ENCODE measurements around the gene TARDBP. TPM values are rescaled to one million over a fixed set of nuclear protein-coding genes. Genes with fewer than 3 reads are reported as not detected.

TARDBP gene
- total and polyA plus RNA-seq, 2 experiments from 2014 or later: 204 to 313 TPM

- Histone ChIP-seq H3K79me2 (replicated peaks; ENCODE audit: insufficient read depth) (no peaks in the 10 kb centered on the region), H3K36me3 (ENCODE audit: insufficient read depth) (no peaks in the 10 kb centered on the region), H3F3A (replicated peaks; ENCODE audit: low read depth) (peaks cover 8% of the 10 kb centered on the region), H3K4me1 (ENCODE audit: insufficient read depth) (peaks cover 10% of the 10 kb centered on the region), H3K27ac (ENCODE audit: low read depth) (no peak overlapping the region), H3K4me2 (no peak overlapping the region), H3K4me3 (no peak overlapping the region), H3K9me2 (ENCODE audit: insufficient read depth) (no peaks in the 10 kb centered on the region), H3K27me3 (ENCODE audit: insufficient read depth) (no peaks in the 10 kb centered on the region), H4K20me1 (replicated peaks; ENCODE audit: insufficient read depth) (no peaks in the 10 kb centered on the region), H2AFZ (no peak overlapping the region)
- TF ChIP-seq JUNB (IDR thresholded peaks at IDR 0.05; ENCODE audit: unreplicated experiment) (no peak), ZNF331 (CRISPR knock-in tag; IDR thresholded peaks at IDR 0.05; ENCODE audit: low read depth) (no peak), POLR2AphosphoS5 (IDR thresholded peaks at IDR 0.05; ENCODE audit: low read depth) (no peak), ETS1 (IDR thresholded peaks at IDR 0.05) (no peak), ZNF114 (CRISPR knock-in tag; IDR thresholded peaks at IDR 0.05) (no peak), EZH2phosphoT487 (IDR thresholded peaks at IDR 0.05; ENCODE audit: unreplicated experiment) (no peak), STAT1 (IDR thresholded peaks at IDR 0.05; ENCODE audit: unreplicated experiment) (no peak), EZH2 (IDR thresholded peaks at IDR 0.05; ENCODE audit: low read depth, unreplicated experiment) (no peak), CREB1 (CRISPR knock-in tag; IDR thresholded peaks at IDR 0.05; ENCODE audit: low read depth) (no peak), NANOG (IDR thresholded peaks at IDR 0.05; ENCODE audit: borderline replicate concordance) (no peak)
- TF ChIP-seq, protein P1, sequence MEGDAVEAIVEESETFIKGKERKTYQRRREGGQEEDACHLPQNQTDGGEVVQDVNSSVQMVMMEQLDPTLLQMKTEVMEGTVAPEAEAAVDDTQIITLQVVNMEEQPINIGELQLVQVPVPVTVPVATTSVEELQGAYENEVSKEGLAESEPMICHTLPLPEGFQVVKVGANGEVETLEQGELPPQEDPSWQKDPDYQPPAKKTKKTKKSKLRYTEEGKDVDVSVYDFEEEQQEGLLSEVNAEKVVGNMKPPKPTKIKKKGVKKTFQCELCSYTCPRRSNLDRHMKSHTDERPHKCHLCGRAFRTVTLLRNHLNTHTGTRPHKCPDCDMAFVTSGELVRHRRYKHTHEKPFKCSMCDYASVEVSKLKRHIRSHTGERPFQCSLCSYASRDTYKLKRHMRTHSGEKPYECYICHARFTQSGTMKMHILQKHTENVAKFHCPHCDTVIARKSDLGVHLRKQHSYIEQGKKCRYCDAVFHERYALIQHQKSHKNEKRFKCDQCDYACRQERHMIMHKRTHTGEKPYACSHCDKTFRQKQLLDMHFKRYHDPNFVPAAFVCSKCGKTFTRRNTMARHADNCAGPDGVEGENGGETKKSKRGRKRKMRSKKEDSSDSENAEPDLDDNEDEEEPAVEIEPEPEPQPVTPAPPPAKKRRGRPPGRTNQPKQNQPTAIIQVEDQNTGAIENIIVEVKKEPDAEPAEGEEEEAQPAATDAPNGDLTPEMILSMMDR (conservative IDR thresholded peaks at IDR 0.05; ENCODE audit: low read depth in 2 of 2): no peak
- TF ChIP-seq, protein P2, sequence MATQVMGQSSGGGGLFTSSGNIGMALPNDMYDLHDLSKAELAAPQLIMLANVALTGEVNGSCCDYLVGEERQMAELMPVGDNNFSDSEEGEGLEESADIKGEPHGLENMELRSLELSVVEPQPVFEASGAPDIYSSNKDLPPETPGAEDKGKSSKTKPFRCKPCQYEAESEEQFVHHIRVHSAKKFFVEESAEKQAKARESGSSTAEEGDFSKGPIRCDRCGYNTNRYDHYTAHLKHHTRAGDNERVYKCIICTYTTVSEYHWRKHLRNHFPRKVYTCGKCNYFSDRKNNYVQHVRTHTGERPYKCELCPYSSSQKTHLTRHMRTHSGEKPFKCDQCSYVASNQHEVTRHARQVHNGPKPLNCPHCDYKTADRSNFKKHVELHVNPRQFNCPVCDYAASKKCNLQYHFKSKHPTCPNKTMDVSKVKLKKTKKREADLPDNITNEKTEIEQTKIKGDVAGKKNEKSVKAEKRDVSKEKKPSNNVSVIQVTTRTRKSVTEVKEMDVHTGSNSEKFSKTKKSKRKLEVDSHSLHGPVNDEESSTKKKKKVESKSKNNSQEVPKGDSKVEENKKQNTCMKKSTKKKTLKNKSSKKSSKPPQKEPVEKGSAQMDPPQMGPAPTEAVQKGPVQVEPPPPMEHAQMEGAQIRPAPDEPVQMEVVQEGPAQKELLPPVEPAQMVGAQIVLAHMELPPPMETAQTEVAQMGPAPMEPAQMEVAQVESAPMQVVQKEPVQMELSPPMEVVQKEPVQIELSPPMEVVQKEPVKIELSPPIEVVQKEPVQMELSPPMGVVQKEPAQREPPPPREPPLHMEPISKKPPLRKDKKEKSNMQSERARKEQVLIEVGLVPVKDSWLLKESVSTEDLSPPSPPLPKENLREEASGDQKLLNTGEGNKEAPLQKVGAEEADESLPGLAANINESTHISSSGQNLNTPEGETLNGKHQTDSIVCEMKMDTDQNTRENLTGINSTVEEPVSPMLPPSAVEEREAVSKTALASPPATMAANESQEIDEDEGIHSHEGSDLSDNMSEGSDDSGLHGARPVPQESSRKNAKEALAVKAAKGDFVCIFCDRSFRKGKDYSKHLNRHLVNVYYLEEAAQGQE (IDR thresholded peaks at IDR 0.05; ENCODE audit: unreplicated experiment): no peak
- TF ChIP-seq, protein P3, sequence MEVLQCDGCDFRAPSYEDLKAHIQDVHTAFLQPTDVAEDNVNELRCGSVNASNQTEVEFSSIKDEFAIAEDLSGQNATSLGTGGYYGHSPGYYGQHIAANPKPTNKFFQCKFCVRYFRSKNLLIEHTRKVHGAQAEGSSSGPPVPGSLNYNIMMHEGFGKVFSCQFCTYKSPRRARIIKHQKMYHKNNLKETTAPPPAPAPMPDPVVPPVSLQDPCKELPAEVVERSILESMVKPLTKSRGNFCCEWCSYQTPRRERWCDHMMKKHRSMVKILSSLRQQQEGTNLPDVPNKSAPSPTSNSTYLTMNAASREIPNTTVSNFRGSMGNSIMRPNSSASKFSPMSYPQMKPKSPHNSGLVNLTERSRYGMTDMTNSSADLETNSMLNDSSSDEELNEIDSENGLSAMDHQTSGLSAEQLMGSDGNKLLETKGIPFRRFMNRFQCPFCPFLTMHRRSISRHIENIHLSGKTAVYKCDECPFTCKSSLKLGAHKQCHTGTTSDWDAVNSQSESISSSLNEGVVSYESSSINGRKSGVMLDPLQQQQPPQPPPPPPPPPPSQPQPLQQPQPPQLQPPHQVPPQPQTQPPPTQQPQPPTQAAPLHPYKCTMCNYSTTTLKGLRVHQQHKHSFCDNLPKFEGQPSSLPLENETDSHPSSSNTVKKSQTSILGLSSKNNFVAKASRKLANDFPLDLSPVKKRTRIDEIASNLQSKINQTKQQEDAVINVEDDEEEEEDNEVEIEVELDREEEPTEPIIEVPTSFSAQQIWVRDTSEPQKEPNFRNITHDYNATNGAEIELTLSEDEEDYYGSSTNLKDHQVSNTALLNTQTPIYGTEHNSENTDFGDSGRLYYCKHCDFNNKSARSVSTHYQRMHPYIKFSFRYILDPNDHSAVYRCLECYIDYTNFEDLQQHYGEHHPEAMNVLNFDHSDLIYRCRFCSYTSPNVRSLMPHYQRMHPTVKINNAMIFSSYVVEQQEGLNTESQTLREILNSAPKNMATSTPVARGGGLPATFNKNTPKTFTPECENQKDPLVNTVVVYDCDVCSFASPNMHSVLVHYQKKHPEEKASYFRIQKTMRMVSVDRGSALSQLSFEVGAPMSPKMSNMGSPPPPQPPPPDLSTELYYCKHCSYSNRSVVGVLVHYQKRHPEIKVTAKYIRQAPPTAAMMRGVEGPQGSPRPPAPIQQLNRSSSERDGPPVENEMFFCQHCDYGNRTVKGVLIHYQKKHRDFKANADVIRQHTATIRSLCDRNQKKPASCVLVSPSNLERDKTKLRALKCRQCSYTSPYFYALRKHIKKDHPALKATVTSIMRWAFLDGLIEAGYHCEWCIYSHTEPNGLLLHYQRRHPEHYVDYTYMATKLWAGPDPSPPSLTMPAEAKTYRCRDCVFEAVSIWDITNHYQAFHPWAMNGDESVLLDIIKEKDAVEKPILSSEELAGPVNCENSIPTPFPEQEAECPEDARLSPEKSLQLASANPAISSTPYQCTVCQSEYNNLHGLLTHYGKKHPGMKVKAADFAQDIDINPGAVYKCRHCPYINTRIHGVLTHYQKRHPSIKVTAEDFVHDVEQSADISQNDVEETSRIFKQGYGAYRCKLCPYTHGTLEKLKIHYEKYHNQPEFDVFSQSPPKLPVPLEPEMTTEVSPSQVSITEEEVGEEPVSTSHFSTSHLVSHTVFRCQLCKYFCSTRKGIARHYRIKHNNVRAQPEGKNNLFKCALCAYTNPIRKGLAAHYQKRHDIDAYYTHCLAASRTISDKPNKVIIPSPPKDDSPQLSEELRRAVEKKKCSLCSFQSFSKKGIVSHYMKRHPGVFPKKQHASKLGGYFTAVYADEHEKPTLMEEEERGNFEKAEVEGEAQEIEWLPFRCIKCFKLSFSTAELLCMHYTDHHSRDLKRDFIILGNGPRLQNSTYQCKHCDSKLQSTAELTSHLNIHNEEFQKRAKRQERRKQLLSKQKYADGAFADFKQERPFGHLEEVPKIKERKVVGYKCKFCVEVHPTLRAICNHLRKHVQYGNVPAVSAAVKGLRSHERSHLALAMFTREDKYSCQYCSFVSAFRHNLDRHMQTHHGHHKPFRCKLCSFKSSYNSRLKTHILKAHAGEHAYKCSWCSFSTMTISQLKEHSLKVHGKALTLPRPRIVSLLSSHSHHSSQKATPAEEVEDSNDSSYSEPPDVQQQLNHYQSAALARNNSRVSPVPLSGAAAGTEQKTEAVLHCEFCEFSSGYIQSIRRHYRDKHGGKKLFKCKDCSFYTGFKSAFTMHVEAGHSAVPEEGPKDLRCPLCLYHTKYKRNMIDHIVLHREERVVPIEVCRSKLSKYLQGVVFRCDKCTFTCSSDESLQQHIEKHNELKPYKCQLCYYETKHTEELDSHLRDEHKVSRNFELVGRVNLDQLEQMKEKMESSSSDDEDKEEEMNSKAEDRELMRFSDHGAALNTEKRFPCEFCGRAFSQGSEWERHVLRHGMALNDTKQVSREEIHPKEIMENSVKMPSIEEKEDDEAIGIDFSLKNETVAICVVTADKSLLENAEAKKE (CRISPR knock-in tag; IDR thresholded peaks at IDR 0.05): no peak
- Mint-ChIP-seq H3K36me3 (ENCODE audit: low read depth) (peaks cover 3% of the 10 kb centered on the region; the same call in 1 of the 3 replicates), H3K9me3 (peaks cover 4% of the 10 kb centered on the region; the same call in 1 of the 3 replicates), H3K27ac (no peak overlapping the region), H3K4me1 (peaks cover 15% of the 10 kb centered on the region), H3K27me3 (ENCODE audit: insufficient read depth, low read depth, poor library complexity) (peaks cover 2% of the 10 kb centered on the region), H3K4me3 (no peak overlapping the region)
- no peak; the same call in 2 of the 3 replicates for ATAC-seq
- DNase-seq (ENCODE audit: low spot score): no peak
Measured at GRCh38 chr1:10973956-10974881, 38.2 kb upstream of the TARDBP start.
